Hematopoietic multipotent progenitor cell treated with erythropoietin and hydrocortisone succinate and interleukin-3 and kit ligand, for 6 days (in vitro differentiated cells): Measurements from ENCODE around the gene CCDC188.

ENCODE experiments used
- DNase-seq: peaks from one replicate; pipeline ENCODE4 v3.0.0-alpha.2; 2015

CCDC188 gene

DNA sequence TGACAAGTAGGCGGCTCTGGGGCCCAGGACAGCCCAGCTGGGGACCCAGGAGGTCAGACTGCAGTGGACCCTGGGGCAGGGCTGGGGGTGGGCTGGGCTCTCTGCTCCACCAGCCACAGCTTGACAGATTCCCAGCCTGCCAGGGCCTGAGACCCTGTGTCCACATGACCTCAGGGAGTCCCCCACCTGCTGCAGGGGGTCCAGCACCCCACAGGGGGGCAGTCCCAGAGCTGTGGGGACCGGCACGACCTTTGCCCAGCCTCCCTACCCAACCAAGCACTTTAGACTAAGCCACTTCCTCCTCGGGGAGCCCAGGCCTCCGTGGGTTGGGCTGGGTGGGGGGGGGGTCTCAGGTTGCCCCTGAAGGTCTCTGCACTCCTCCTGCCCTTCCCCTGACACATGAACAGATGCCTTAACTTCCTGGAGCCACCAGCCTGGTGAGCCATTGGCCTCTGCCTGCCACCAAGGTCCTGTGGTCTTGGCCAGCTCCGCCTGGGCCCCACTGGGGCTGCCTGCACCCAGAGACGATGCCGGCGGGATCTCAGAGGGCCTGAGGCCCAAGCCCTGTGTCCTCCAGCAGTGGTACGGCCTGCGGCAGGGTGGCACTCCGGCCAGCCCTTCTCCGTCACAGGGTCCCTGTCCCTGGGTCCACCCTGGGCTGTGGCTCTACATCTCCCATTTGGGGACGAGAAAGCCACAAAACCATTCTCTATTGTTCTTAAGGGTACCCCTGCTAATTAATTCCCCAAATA lies 3.4 kb downstream of the CCDC188 start:
- no peak for DNase-seq

- no peak for DNase-seq
Observed at GRCh38 chr22:20146777-20147176, 4.1 kb downstream of the CCDC188 start.

DNA sequence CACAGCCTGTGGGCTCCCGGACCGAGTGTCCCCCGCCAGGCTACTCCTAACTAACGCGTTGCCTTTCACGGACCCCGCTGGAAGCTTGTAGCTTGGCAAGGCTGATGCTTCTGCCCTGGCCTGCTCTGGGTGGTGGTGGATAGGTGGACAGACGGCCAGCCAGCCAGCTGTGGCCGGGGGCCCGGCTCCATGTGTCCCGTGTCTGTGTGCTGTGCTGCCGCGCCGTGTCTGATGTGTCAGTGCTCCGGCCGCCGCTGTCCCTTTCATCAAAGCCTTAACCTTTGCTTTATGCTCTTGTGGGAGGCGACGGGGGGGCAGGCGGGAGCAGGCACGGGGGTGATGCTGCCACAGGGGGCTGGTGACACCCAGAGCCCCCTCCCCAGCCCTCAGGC lies 5.0 kb downstream of the CCDC188 start:
- DNase-seq: no peak

- DNase-seq: no peak
Observed at GRCh38 chr22:20145206-20145831, 5.5 kb downstream of the CCDC188 start.

DNA sequence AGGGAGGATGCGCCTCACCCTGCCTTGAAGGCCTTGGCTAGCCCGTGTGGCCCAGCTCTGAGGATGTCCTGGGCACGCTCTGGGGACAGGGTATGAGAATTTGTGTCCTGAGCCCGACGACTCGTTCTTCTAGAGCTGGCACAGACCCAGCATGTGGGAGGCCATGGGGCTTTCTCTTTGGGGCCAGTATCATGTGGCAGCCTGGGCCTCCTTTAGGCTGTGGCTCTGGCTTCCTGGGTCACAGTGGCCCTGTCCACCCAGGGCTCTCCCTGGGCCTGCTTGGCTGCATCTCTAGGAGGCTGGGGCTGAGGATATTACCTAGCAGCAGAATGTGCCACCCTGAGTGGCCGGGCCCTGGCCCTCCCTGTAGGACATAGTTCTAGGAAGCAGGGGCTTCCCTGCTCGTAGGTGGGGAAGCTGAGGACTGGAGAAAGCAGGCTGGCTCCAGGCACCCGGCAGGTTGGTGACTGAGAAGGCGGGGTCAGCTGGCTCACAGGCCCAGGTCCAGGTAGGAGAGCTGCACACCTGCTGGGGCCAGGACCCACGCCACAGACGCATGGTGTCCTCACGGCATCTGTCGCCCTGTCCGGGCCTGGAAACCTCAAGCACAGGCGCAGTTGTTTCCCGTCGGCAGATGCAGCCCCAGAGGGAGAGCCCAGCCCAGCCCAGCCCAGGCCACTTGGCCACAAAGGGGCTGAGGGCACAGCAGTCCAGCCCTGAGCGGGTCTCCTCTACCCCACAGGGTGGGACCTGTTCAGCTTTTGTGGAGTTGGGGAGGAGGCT lies 6.8 kb downstream of the CCDC188 start:
- no peak for DNase-seq

- no peak for DNase-seq
Observed at GRCh38 chr22:20142711-20143621, 7.9 kb downstream of the CCDC188 start.

GRCh38 chr22:20141186-20142077 lies 9.4 kb downstream of the CCDC188 start:
- DNase-seq: no peak

DNA sequence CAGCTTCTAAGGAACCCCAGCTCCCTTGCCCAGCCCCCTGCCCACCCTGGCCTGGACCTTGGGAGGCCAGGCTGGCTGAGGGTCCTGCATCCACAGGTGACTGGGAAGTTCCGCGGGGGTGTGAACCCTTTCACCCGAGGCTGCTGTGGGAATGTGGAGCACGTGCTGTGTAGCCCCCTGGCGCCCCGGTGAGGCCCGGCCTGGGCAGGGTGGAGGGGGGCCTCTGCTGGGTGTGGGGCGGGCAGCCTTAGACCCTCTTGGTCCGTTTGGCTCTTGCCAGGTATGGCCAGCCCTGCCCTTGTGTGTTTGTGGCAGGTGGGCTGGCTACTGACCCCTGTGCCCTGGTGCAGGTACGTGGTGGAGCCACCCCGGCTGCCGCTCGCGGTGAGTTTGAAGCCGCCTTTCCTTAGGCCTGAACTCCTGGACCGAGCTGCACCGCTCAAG lies 10.3 kb downstream of the CCDC188 start:
- DNase-seq: no peak

GRCh38 chr22:20140107-20140445 lies 10.8 kb downstream of the CCDC188 start:
- DNase-seq: no peak

GRCh38 chr22:20139391-20140106 lies 11.3 kb downstream of the CCDC188 start:
- DNase-seq: no peak

DNA sequence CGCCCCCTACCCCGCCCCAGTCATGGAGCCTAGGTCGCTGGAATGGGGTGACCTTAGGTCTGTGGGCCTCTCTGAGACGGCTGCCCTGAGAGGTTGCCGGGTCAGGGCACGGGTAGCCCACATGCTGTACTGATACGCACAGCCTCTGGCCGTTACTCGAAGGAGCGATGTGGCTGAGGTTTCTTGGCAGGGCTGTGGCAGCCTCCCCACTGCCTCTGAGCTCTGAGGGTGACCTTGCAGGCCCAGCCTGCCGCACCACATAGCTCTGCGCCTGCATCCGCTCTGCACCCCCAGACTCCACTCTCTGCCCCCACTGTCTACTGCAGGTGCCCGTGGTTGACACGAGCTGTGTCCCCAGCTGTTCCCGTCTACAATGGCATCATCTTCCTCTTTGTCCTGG lies 12.0 kb downstream of the CCDC188 start:
- DNase-seq: no peak

DNA sequence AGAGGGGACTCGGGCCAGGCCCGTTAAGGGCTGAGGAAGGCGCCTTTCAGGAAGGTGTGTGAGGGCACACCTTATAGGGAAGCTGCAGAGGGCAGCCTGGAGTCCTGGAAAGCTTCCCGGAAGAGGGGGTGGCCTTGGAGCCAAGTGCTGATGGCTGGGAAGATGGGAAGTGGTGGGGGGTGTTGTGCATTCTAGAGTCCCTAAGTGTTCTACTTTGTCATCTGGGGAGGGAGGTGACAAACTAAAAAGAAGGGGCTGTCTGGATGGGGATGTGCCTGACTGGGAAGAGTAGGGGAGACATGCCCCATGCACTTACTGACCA lies 12.5 kb downstream of the CCDC188 start:
- DNase-seq: no peak

DNA sequence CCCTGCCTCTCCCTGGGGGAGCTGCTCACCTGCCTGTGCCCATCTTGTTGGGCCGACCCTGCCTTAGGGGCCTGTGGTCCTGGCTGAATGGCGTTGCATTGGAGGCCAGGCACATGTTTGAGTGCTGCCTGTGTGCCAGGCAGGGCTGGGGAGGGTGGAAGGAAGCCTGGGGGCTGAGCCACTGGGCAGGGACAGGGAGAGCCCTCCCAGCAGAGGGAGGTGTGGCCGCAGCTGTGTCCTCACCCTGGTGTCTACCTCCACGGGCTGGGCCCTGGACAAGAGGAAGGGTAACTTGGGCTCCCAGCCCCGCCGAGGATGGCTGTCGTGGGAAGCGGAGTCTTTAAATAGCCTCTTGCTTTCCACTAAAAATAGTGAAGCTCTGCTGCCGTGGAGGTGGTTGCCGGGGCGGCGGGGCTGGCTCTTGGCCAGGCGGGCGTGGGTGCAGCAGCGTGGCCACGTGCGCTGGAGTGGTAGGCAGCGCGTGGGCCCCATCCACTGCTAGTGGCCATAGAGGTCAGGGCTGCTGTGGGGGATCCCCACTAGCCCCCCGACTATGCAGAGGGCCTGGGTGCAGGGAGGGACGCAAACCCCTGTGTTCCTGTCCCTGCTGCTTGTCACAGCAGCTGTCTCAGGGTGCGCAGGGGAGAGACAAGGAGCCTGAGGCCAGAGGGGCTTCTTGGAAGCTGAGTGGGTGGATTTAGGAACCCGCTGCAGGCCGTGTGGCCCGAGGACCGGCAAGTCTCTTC lies 13.0 kb downstream of the CCDC188 start:
- DNase-seq: no peak

DNA sequence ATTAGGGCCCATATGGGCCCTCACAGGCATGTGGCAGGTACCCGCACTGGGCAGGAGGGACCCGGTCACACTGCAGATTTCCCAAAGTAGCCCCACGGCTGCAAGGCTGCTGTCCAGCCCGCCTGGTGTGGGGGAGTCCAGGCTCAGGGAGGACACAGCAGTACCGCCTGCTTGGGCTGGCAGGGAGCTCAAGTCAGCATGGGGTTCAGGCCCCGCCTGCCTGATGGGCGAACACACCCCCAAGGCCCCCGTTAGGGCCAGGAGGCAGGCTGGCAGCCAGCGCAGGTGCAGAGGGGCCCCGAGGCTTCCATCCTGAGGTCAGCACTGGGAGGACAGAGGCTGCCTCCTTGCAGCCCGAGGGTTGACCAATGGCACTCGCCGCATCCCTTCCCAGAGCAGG lies 13.7 kb downstream of the CCDC188 start:
- DNase-seq: no peak

DNA sequence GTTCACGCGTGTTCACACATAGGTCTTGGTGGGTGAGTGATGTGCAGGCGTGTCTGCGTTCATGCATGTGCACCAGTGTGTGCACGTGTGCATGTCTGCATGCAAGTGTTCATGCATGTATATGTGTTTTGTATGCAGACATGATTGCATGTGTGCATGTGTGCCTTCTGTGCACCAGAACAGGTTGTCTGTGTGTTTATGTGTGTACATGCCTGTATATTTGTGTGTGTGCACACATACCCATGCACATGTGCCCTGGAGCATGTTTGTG lies 14.3 kb downstream of the CCDC188 start:
- DNase-seq: no peak

- DNase-seq: no peak
Observed at GRCh38 chr22:20135806-20136602, 14.9 kb downstream of the CCDC188 start.

DNA sequence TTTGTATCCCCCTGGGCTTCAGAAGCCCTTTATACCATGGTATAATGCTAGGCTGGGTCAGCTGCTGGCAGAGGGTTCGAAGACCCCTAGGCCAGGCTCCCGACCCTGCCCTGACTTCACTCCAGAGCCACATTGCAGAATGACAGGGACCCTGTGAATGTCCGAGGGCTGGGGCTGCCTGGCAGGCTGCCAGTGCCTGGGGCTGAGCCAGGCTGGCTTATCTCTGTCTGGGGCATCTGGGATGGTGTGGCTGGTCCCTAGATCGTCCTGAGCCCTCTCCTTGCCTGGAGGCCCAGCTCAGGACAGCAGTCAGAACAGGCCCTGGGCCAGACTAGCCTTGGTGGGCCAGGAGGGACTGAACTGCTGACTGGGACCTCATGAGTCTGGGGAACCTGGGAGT lies 15.6 kb downstream of the CCDC188 start:
- DNase-seq: no peak

GRCh38 chr22:20133930-20134549 lies 16.8 kb downstream of the CCDC188 start:
- DNase-seq: no peak

DNA sequence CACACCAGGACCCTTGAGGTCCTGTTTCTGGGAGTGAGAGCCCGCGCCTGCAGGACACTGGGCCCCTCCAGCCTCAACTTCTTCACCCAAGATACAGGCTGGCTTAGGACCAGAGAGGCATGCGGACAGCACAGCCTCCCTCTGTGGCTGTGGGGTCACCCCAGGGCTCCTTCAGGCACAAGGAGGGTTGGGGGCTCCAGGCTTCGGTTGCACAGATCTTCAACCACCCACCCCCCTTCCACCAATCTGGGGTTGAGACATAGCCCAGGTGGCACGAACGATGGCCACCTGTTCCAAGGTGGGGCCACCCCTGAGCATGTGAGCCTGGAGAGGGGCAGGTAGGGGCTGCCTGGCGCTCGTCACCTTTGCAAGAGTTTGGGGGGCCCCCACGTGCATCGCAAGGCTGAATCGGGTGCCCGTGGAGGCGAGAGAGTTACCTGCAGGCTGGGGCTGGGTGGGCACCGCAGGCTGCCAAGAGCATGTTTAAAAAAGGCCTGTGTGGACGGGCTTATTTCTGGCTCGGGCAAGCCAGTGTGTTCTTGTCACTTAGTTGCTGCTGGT lies 18.1 kb downstream of the CCDC188 start:
- no peak for DNase-seq
